Keratinocyte (primary cell): ENCODE data around the gene ZSCAN31. TPM values are rescaled to one million over a fixed set of nuclear protein-coding genes. Genes with fewer than 3 reads are reported as not detected.

Experiments used
- DNase-seq: peaks from one replicate; pipeline ENCODE4 v3.0.0-alpha.2; 2011; ENCODE audit warnings: low read depth, missing footprints, low spot score
- FAIRE-seq: peaks from 2 replicates; lab custom pipeline; 2011; peaks lifted over from hg19 to GRCh38; lab: Jason Lieb, UNC
- H2AFZ ChIP-seq: 2 replicates; pipeline ENCODE4 v1.6.0; 2012; ENCODE audit warnings: low read length, control low read depth, inconsistent platforms; ENCODE audit not compliant: control insufficient read depth
- H3K27ac ChIP-seq: 2 replicates; pipeline ENCODE4 v1.5.1; 2011; ENCODE audit warnings: low read length; ENCODE audit not compliant: control insufficient read depth, insufficient read depth
- H3K27me3 ChIP-seq: 3 replicates; pipeline ENCODE4 v1.6.0; 2011; ENCODE audit warnings: low read length; ENCODE audit not compliant: control insufficient read depth, insufficient read depth; ENCODE audit errors: extremely low read depth
- H3K36me3 ChIP-seq, 2 experiments: 2 replicates in 1 of 2; 3 replicates in 1 of 2; pipeline ENCODE4 v1.5.1; 2011; ENCODE audit warnings: low read length in 2 of 2, mild to moderate bottlenecking in 1 of 2; ENCODE audit not compliant: control insufficient read depth in 2 of 2, insufficient read depth in 2 of 2; ENCODE audit errors: extremely low read depth in 1 of 2
- H3K4me1 ChIP-seq: 3 replicates; pipeline ENCODE4 v1.5.1; 2011; ENCODE audit warnings: low read length; ENCODE audit not compliant: control insufficient read depth, insufficient read depth; ENCODE audit errors: extremely low read depth
- H3K4me2 ChIP-seq: 3 replicates; pipeline ENCODE4 v1.6.0; 2011; ENCODE audit warnings: low read depth, low read length; ENCODE audit not compliant: control insufficient read depth, insufficient read depth; ENCODE audit errors: extremely low read depth
- H3K4me3 ChIP-seq, 3 experiments: fragments of 200-600 bp in 1 of 3; sonication (generic) in 1 of 3; 2 replicates in 2 of 3; 3 replicates in 1 of 3; pipeline ENCODE4 v1.5.1; 2011 to 2016; ENCODE audit warnings: low read length in 3 of 3, mild to moderate bottlenecking in 3 of 3, control low read depth in 2 of 3, inconsistent platforms in 1 of 3, low read depth in 1 of 3, mixed read lengths in 1 of 3, mixed run types in 1 of 3, moderate library complexity in 1 of 3; ENCODE audit not compliant: control insufficient read depth in 2 of 3, insufficient read depth in 2 of 3; ENCODE audit errors: extremely low read depth in 1 of 3
- H3K79me2 ChIP-seq: 2 replicates; pipeline ENCODE4 v1.6.0; 2012; ENCODE audit warnings: low read length; ENCODE audit not compliant: control insufficient read depth, insufficient read depth
- H3K9ac ChIP-seq: 3 replicates; pipeline ENCODE4 v1.6.0; 2011; ENCODE audit warnings: low read length; ENCODE audit not compliant: control insufficient read depth, insufficient read depth; ENCODE audit errors: extremely low read depth
- H3K9me1 ChIP-seq: 3 replicates; pipeline ENCODE4 v1.6.0; 2011; ENCODE audit warnings: low read length; ENCODE audit not compliant: control insufficient read depth, insufficient read depth; ENCODE audit errors: extremely low read depth
- H3K9me3 ChIP-seq: 2 replicates; pipeline ENCODE4 v1.5.1; 2012; ENCODE audit warnings: low read depth, low read length; ENCODE audit not compliant: control insufficient read depth
- H4K20me1 ChIP-seq: 3 replicates; pipeline ENCODE4 v1.6.0; 2011; ENCODE audit warnings: low read length; ENCODE audit not compliant: control insufficient read depth, insufficient read depth; ENCODE audit errors: extremely low read depth
- CTCF ChIP-seq, 3 experiments: IDR thresholded peaks in 1 of 3; conservative IDR thresholded peaks in 1 of 3; optimal IDR thresholded peaks in 1 of 3; 2 replicates in 2 of 3; 3 replicates in 1 of 3; pipeline versions ENCODE3 to v1.5.1; 2011; ENCODE audit warnings: low read length in 3 of 3, mild to moderate bottlenecking in 3 of 3, moderate library complexity in 2 of 3, control low read depth in 1 of 3, inconsistent platforms in 1 of 3; ENCODE audit not compliant: insufficient read depth in 2 of 3; ENCODE audit errors: extremely low read depth in 1 of 3
- EZH2 ChIP-seq: IDR thresholded peaks from one replicate; pipeline ENCODE4 v1.6.1; 2012; ENCODE audit warnings: inconsistent platforms, mild to moderate bottlenecking, low read length, moderate library complexity
- dilution Hi-C: fragments of 300-500 bp; cut with MboI; formaldehyde crosslinking; loops from one replicate; pipeline ENCODE4 v1.7.0; 2020; ENCODE audit warnings: low sequenced_read_pairs; ENCODE audit not compliant: extremely low pct_ligation_motif_present
- polyA plus RNA-seq, 5 experiments: library from polyadenylated mRNA; depleted of rRNA in 3 of 5; stranded (reverse) in 3 of 5; stranded (forward) in 1 of 5; unstranded in 1 of 5; fragments of >200 nt; gene quantifications; 1 replicate in 1 of 5; 2 replicates in 3 of 5; 3 replicates in 1 of 5; pipeline versions ENCODE4 v1.2.1 to v1.2.3, GENCODE V29; 2011 to 2012; ENCODE audit warnings: missing spikeins in 2 of 5, low read depth in 1 of 5, low replicate concordance in 1 of 5

Gene ZSCAN31
- polyA plus RNA-seq, 1 donor (not counting 4 experiments of a cell fraction or from before 2014, with no cell fraction given), result 14.4 TPM

GRCh38 chr6:28291573-28291972, 44.4 kb downstream of the ZSCAN31 start:
- Histone ChIP-seq H3K9me3 (no peaks in the 10 kb centered on the region), H3K79me2 (no peaks in the 10 kb centered on the region), H2AFZ (no peak overlapping the region), H3K4me1 (no peaks in the 10 kb centered on the region), H3K36me3 (peaks cover 0 to 2% of the 10 kb centered on the region in 2 experiments), H3K4me3 (no peak overlapping the region), H4K20me1 (no peaks in the 10 kb centered on the region), H3K4me2 (no peak overlapping the region), H3K9ac (no peak overlapping the region), H3K27ac (no peak overlapping the region), H3K27me3 (no peaks in the 10 kb centered on the region), H3K9me1 (no peaks in the 10 kb centered on the region)
- no peak for DNase-seq
- no peak for TF ChIP-seq EZH2
- dilution Hi-C loops, result no loop called here
- FAIRE-seq, result no peak

- no peak overlapping the region for H3K27ac ChIP-seq
- no peaks in the 10 kb centered on the region for H3K9me3 ChIP-seq
- no peaks in the 10 kb centered on the region for H3K9me1 ChIP-seq
- peaks cover 6% of the 10 kb centered on the region for H3K4me1 ChIP-seq
- no peak for TF ChIP-seq CTCF (optimal IDR thresholded peaks at IDR 0.05 in 1 of 3, IDR thresholded peaks at IDR 0.05 in 1 of 3, conservative IDR thresholded peaks at IDR 0.05 in 1 of 3; ENCODE audit: extremely low read depth in 1 of 3, insufficient read depth in 2 of 3, low read length in 3 of 3)
- TF ChIP-seq EZH2, result no peak
- no peak overlapping the region for H3K4me2 ChIP-seq
- H3K9ac ChIP-seq, result no peak overlapping the region
- no peak for FAIRE-seq
- H3K27me3 ChIP-seq, result no peaks in the 10 kb centered on the region
- dilution Hi-C loops, result no loop called here
- H3K79me2 ChIP-seq, result peaks cover 2% of the 10 kb centered on the region
- H4K20me1 ChIP-seq, result no peaks in the 10 kb centered on the region
- H2AFZ ChIP-seq, result no peak overlapping the region
- H3K36me3 ChIP-seq, result peaks cover 0 to 2% of the 10 kb centered on the region in 2 experiments
- no peak for DNase-seq
- no peak overlapping the region for H3K4me3 ChIP-seq
Measured at GRCh38 chr6:28282926-28283325, 53.0 kb downstream of the ZSCAN31 start.
